SK-N-SH (cell line): ENCODE data around the gene ZNF117. TPM values are rescaled to one million over a fixed set of nuclear protein-coding genes. Genes with fewer than 3 reads are reported as not detected.

ENCODE experiments used
- CTCF ChIA-PET: fragments of 300-600, 350-600 bp; formaldehyde crosslinking; extraction: SDS; loops from one replicate; lab custom pipeline; 2021; lab: Yijun Ruan, JAX
- POLR2A ChIA-PET: fragments of 350-600 bp; sonication (Branson Sonifier 250); formaldehyde crosslinking; extraction: SDS; loops from one replicate; lab custom pipeline; 2020; ENCODE audit warnings: antibody characterized with exemption, inconsistent platforms; lab: Yijun Ruan, JAX
- DNase-seq: peaks from one replicate; pipeline ENCODE4 v3.0.0; 2012
- H2AFZ ChIP-seq: fragments of 200-600 bp; sonication (generic); 2 replicates; pipeline ENCODE4 v1.8.1; 2016; ENCODE audit warnings: antibody characterized with exemption, mild to moderate bottlenecking, low read depth
- H3F3A ChIP-seq: fragments of 200-600 bp; sonication (generic); replicated peaks from 2 replicates; pipeline ENCODE3; 2016; ENCODE audit warnings: antibody characterized with exemption, mild to moderate bottlenecking; ENCODE audit not compliant: insufficient read depth
- H3K27ac ChIP-seq, 2 experiments: fragments of 200-500 bp in 1 of 2; fragments of 200-600 bp in 1 of 2; sonication (Bioruptor generic) in 1 of 2; sonication (generic), shearing (Covaris generic) in 1 of 2; 2 replicates each; pipeline versions ENCODE4 v1.5.1 to v1.6.1; 2014 to 2016; ENCODE audit warnings: low read depth in 2 of 2, inconsistent platforms in 1 of 2, low read length in 1 of 2, mild to moderate bottlenecking in 1 of 2, mixed read lengths in 1 of 2
- H3K27me3 ChIP-seq: fragments of 200-600 bp; sonication (generic), shearing (Covaris generic); 2 replicates; pipeline ENCODE4 v1.6.1; 2016; ENCODE audit warnings: mixed run types; ENCODE audit not compliant: insufficient read depth
- H3K36me3 ChIP-seq, 2 experiments: fragments of 200-500 bp in 1 of 2; fragments of 200-600 bp in 1 of 2; sonication (Bioruptor generic) in 1 of 2; sonication (generic) in 1 of 2; replicated peaks in 1 of 2; 2 replicates each; pipeline versions ENCODE3 to v1.5.1; 2014 to 2016; ENCODE audit warnings: low read length in 1 of 2, mild to moderate bottlenecking in 1 of 2; ENCODE audit not compliant: insufficient read depth in 2 of 2, control insufficient read depth in 1 of 2
- H3K4me1 ChIP-seq, 2 experiments: fragments of 200-500 bp in 1 of 2; fragments of 200-600 bp in 1 of 2; sonication (Bioruptor generic) in 1 of 2; sonication (generic), shearing (Covaris generic) in 1 of 2; 2 replicates each; pipeline versions ENCODE4 v1.5.1 to v1.6.1; 2014 to 2016; ENCODE audit warnings: low read depth in 1 of 2, low read length in 1 of 2, mixed run types in 1 of 2; ENCODE audit not compliant: insufficient read depth in 2 of 2, control insufficient read depth in 1 of 2
- H3K4me2 ChIP-seq: fragments of 200-600 bp; sonication (generic), shearing (Covaris generic); 2 replicates; pipeline ENCODE4 v1.6.1; 2017; ENCODE audit warnings: mixed run types
- H3K4me3 ChIP-seq, 2 experiments: fragments of 200-500 bp in 1 of 2; fragments of 200-600 bp in 1 of 2; sonication (Bioruptor generic) in 1 of 2; sonication (generic), shearing (Covaris generic) in 1 of 2; 2 replicates each; pipeline versions ENCODE4 v1.5.1 to v1.8.1; 2014 to 2016; ENCODE audit warnings: low read depth in 2 of 2, inconsistent platforms in 1 of 2, low read length in 1 of 2, mild to moderate bottlenecking in 1 of 2, mixed read lengths in 1 of 2, moderate library complexity in 1 of 2
- H3K79me2 ChIP-seq: fragments of 200-600 bp; sonication (generic); 2 replicates; pipeline ENCODE4 v1.8.1; 2017; ENCODE audit warnings: mild to moderate bottlenecking; ENCODE audit not compliant: insufficient read depth
- H3K9ac ChIP-seq: fragments of 200-600 bp; sonication (generic); 2 replicates; pipeline ENCODE4 v1.6.1; 2017; ENCODE audit warnings: mixed run types
- H3K9me2 ChIP-seq: fragments of 200-600 bp; sonication (generic); 2 replicates; pipeline ENCODE4 v1.6.1; 2017; ENCODE audit warnings: mixed run types
- H3K9me3 ChIP-seq: fragments of 200-600 bp; sonication (generic); 2 replicates; pipeline ENCODE4 v1.6.1; 2017; ENCODE audit warnings: mixed run types, mild to moderate bottlenecking, moderate library complexity
- H4K20me1 ChIP-seq: fragments of 200-600 bp; sonication (generic); 2 replicates; pipeline ENCODE4 v1.6.1; 2017; ENCODE audit warnings: mild to moderate bottlenecking, mixed run types; ENCODE audit not compliant: insufficient read depth
- CTCF ChIP-seq: fragments of 200-600 bp; sonication (generic); IDR thresholded peaks from 2 replicates; pipeline ENCODE4 v1.6.1; 2017; ENCODE audit warnings: antibody characterized with exemption, mild to moderate bottlenecking, moderate library complexity
- EP300 ChIP-seq, 2 experiments: IDR thresholded peaks; 2 replicates each; pipeline versions ENCODE4 v1.4.0 to v1.6.1; 2012; ENCODE audit warnings: borderline replicate concordance in 1 of 2, low read depth in 1 of 2, low read length in 1 of 2
- EZH2phosphoT487 ChIP-seq: fragments of 200-600 bp; sonication (generic); IDR thresholded peaks from 2 replicates; pipeline ENCODE4 v1.6.1; 2017; ENCODE audit warnings: low read depth, mixed run types, mild to moderate bottlenecking, antibody characterized with exemption, moderate library complexity, borderline replicate concordance
- FOSL2 ChIP-seq: IDR thresholded peaks from 2 replicates; pipeline ENCODE4 v1.4.0; 2012; ENCODE audit warnings: low read depth, mild to moderate bottlenecking, moderate library complexity, borderline replicate concordance
- GATA2 ChIP-seq: sonication (generic); formaldehyde crosslinking; IDR thresholded peaks from 2 replicates; pipeline ENCODE4 v1.5.0; 2020; ENCODE audit warnings: mild to moderate bottlenecking, missing genetic modification reagents
- IRF3 ChIP-seq: fragments of 150-350 bp; IDR thresholded peaks from 2 replicates; pipeline ENCODE4 v1.6.1; 2016; ENCODE audit warnings: mild to moderate bottlenecking, low read depth, low read length
- MXI1 ChIP-seq: IDR thresholded peaks from 2 replicates; pipeline ENCODE4 v1.6.1; 2012; ENCODE audit warnings: mild to moderate bottlenecking, low read depth, low read length, improper control_type of control experiment
- NFIC ChIP-seq: IDR thresholded peaks from 2 replicates; pipeline ENCODE4 v1.4.0; 2012; ENCODE audit warnings: borderline replicate concordance
- NRF1 ChIP-seq: IDR thresholded peaks from 2 replicates; pipeline ENCODE4 v1.6.1; 2012; ENCODE audit warnings: low read depth, mild to moderate bottlenecking, low read length
- PBX3 ChIP-seq: IDR thresholded peaks from 2 replicates; pipeline ENCODE4; 2012
- RCOR1 ChIP-seq: fragments of 150-350 bp; IDR thresholded peaks from 2 replicates; pipeline ENCODE4 v1.6.1; 2017; ENCODE audit warnings: antibody characterized with exemption, low read length
- REST ChIP-seq: IDR thresholded peaks from 2 replicates; pipeline ENCODE4 v1.6.1; 2012; ENCODE audit warnings: mild to moderate bottlenecking, low read depth, low read length, moderate library complexity
- RFX5 ChIP-seq: IDR thresholded peaks from 2 replicates; pipeline ENCODE4 v1.6.1; 2012; ENCODE audit warnings: mild to moderate bottlenecking, improper control_type of control experiment, low read length
- TEAD4 ChIP-seq: IDR thresholded peaks from 2 replicates; pipeline ENCODE4 v1.4.0; 2012; ENCODE audit warnings: mild to moderate bottlenecking, borderline replicate concordance; ENCODE audit not compliant: insufficient read depth
- USF1 ChIP-seq: IDR thresholded peaks from 2 replicates; pipeline ENCODE4 v1.4.0; 2012; ENCODE audit warnings: low read depth, borderline replicate concordance
- USF2 ChIP-seq: fragments of 150-350 bp; IDR thresholded peaks from 2 replicates; pipeline ENCODE4 v1.6.1; 2017; ENCODE audit warnings: antibody characterized with exemption, low read length, low read depth, borderline replicate concordance
- ZBTB33 ChIP-seq: IDR thresholded peaks from 2 replicates; pipeline ENCODE4 v1.4.0; 2012; ENCODE audit warnings: low read depth, borderline replicate concordance
- WGBS: methylation state at CpG from one replicate; pipeline ENCODE4 v1.1.6; 2017; ENCODE audit warnings: low lambda C conversion rate; 5-methylcytosine and 5-hydroxymethylcytosine counted together
- polyA plus RNA-seq, 3 experiments: library from polyadenylated mRNA; depleted of rRNA; stranded (reverse); fragments of >200 nt; gene quantifications; 2 replicates each; pipeline ENCODE4 v1.2.3, GENCODE V29; 2012

The ZNF117 gene
- polyA plus RNA-seq, 1 of the 3 experiments (the other 2 are of a cell fraction) = 3.8 TPM

GRCh38 chr7:65006094-65006992 is 15.5 kb upstream of the ZNF117 start, which contains the start of gene ERV3-1:
Gene ERV3-1 (minus strand): TSS chr7:65006687. CDS start chr7:64993026, 13,661 bp downstream.
- H3K9me3 ChIP-seq = no peaks in the 10 kb centered on the region
- H3K9ac ChIP-seq = peak within 1 kb of the TSS; percentile 88
- H3K27me3 ChIP-seq = no peaks in the 10 kb centered on the region
- peak within 1 kb of the TSS; percentile 82 for H3K4me2 ChIP-seq
- peak within 1 kb of the TSS; percentile 80 to 88 for H3K4me3 ChIP-seq
- H3K9me2 ChIP-seq = no peaks in the 10 kb centered on the region
- H3K36me3 ChIP-seq = peaks cover 2 to 16% of the 10 kb centered on the region in 2 experiments
- no peaks in the 10 kb centered on the region for H4K20me1 ChIP-seq
- no peaks in the 10 kb centered on the region for H3F3A ChIP-seq
- peaks cover 6 to 15% of the 10 kb centered on the region in 2 experiments; a peak in 3 of 4 replicates for H3K4me1 ChIP-seq
- H3K27ac ChIP-seq = peak within 1 kb of the TSS; percentile 77 to 93
- peaks cover 51% of the 10 kb centered on the region for H3K79me2 ChIP-seq
- H2AFZ ChIP-seq = peak within 1 kb of the TSS; percentile 79
- ChIA-PET POLR2A (interaction anchor here (0.6 to 1.7 kb wide), 9 partner anchors 14 to 367 kb away, joined by 3 to 7 read pairs (median 3); partner anchors contain the start of genes ZNF107, ZNF273 and ZNF92), CTCF (interaction anchor here (0.7 kb wide), 1 partner anchor 56 kb away, joined by 3 read pairs; no protein-coding TSS in a partner anchor)
- WGBS = 1% methylated on average over 33 of the region's 33 CpGs
- peak; percentile 93 for DNase-seq
- no peak for TF ChIP-seq RCOR1
- TF ChIP-seq RFX5 = peak; percentile 91
- peak; percentile 80 for TF ChIP-seq IRF3
- no peak for TF ChIP-seq TEAD4
- TF ChIP-seq MXI1 = peak; percentile 56; the same call in 1 of the 2 replicates
- TF ChIP-seq NRF1 = no peak
- peak; percentile 98 for TF ChIP-seq PBX3
- 0 out of 4 replicates have a peak, but pooled peaks of 1 of the 2 experiments have one; percentile 8 for TF ChIP-seq EP300 (IDR thresholded peaks at IDR 0.05; ENCODE audit: borderline replicate concordance in 1 of 2, low read depth in 1 of 2, low read length in 1 of 2)
- no peak; the same call in 1 of the 2 replicates for TF ChIP-seq NFIC
- TF ChIP-seq USF2 = no peak
- TF ChIP-seq USF1 = no peak
- TF ChIP-seq ZBTB33 = no peak
- TF ChIP-seq GATA2 (CRISPR knock-in tag) = no peak
- TF ChIP-seq EZH2phosphoT487 = no peak
- TF ChIP-seq FOSL2 = no peak
- no peak for TF ChIP-seq CTCF
- no peak; the same call in 1 of the 2 replicates for TF ChIP-seq REST
